Endothelial cell of umbilical vein (primary cell): ENCODE data around the gene FIGNL2. TPM values are rescaled to one million over a fixed set of nuclear protein-coding genes. Genes with fewer than 3 reads are reported as not detected.

Source experiments
- BruUV-seq: library from RNA; stranded (reverse); fragments of 400-500 nt; replicated peaks from 2 replicates; lab custom pipeline; 2021; lab: Mats Ljungman, UMichigan
- CTCF ChIA-PET: fragments of 300-600, 350-600 bp; sonication (Branson Sonifier 250); formaldehyde crosslinking; loops from one replicate; lab custom pipeline; 2021; ENCODE audit warnings: antibody characterized with exemption, inconsistent platforms; lab: Charles Lee
- POLR2A ChIA-PET: fragments of 300-600, 350-600 bp; sonication (Branson Sonifier 250); formaldehyde crosslinking; loops from one replicate; lab custom pipeline; 2021; ENCODE audit warnings: antibody characterized with exemption, inconsistent platforms; lab: Charles Lee
- DNase-seq: peaks from one replicate; pipeline ENCODE4 v3.0.0-alpha.2; 2011; ENCODE audit warnings: low read depth, low spot score
- FAIRE-seq: peaks from 2 replicates; lab custom pipeline; 2011; peaks lifted over from hg19 to GRCh38; lab: Jason Lieb, UNC
- H2AFZ ChIP-seq: 2 replicates; pipeline ENCODE4 v1.6.0; 2012; ENCODE audit warnings: low read depth, low read length, control low read depth, inconsistent platforms
- H3K27ac ChIP-seq: 2 replicates; pipeline ENCODE4 v1.5.1; 2011; ENCODE audit warnings: low read depth, mild to moderate bottlenecking, control low read depth, low read length, moderate library complexity; ENCODE audit not compliant: insufficient read depth
- H3K27me3 ChIP-seq, 2 experiments: 2 replicates each; pipeline versions ENCODE4 v1.6.0 to v1.6.1; 2011; ENCODE audit warnings: low read length in 2 of 2, mixed read lengths in 1 of 2; ENCODE audit not compliant: control insufficient read depth in 2 of 2, insufficient read depth in 2 of 2
- H3K36me3 ChIP-seq, 2 experiments: 2 replicates in 1 of 2; 3 replicates in 1 of 2; pipeline ENCODE4 v1.5.1; 2011; ENCODE audit warnings: low read length in 2 of 2, mild to moderate bottlenecking in 1 of 2, moderate library complexity in 1 of 2; ENCODE audit not compliant: control insufficient read depth in 2 of 2, insufficient read depth in 2 of 2; ENCODE audit errors: extremely low read depth in 1 of 2
- H3K4me1 ChIP-seq: 3 replicates; pipeline ENCODE4 v1.5.1; 2011; ENCODE audit warnings: mild to moderate bottlenecking, low read length; ENCODE audit not compliant: control insufficient read depth, insufficient read depth; ENCODE audit errors: extremely low read depth
- H3K4me2 ChIP-seq: 2 replicates; pipeline ENCODE4 v1.6.1; 2011; ENCODE audit warnings: low read length, control low read depth, mixed read lengths; ENCODE audit not compliant: insufficient read depth
- H3K4me3 ChIP-seq, 3 experiments: fragments of 200-600 bp in 1 of 3; sonication (generic), shearing (Covaris generic) in 1 of 3; replicated peaks in 1 of 3; 2 replicates each; pipeline ENCODE4 v1.5.1; 2011 to 2016; ENCODE audit warnings: control low read depth in 3 of 3, low read length in 3 of 3, mild to moderate bottlenecking in 2 of 3, inconsistent platforms in 1 of 3, low read depth in 1 of 3, moderate library complexity in 1 of 3; ENCODE audit not compliant: insufficient read depth in 1 of 3
- H3K79me2 ChIP-seq: 2 replicates; pipeline ENCODE4 v1.6.0; 2012; ENCODE audit warnings: low read length, inconsistent platforms; ENCODE audit not compliant: control insufficient read depth, insufficient read depth
- H3K9ac ChIP-seq: replicated peaks from 2 replicates; pipeline ENCODE3; 2011; ENCODE audit warnings: low read length, control low read depth; ENCODE audit not compliant: insufficient read depth; ENCODE audit errors: extremely low read depth
- H3K9me1 ChIP-seq: replicated peaks from 3 replicates; pipeline ENCODE4 v1.6.0; 2011; ENCODE audit warnings: mild to moderate bottlenecking, low read length; ENCODE audit not compliant: control insufficient read depth, insufficient read depth; ENCODE audit errors: extremely low read depth
- H3K9me3 ChIP-seq: replicated peaks from 2 replicates; pipeline ENCODE4 v1.5.1; 2012; ENCODE audit warnings: low read length, inconsistent platforms; ENCODE audit not compliant: control insufficient read depth, insufficient read depth
- H4K20me1 ChIP-seq: replicated peaks from 2 replicates; pipeline ENCODE3; 2011; ENCODE audit warnings: mild to moderate bottlenecking, low read length; ENCODE audit not compliant: control insufficient read depth, insufficient read depth; ENCODE audit errors: extremely low read depth
- CTCF ChIP-seq, 2 donors: IDR thresholded peaks; 1 replicate in 1 of 2; 2 replicates in 1 of 2; pipeline ENCODE4 v1.5.1; 2011; ENCODE audit warnings: low read length in 2 of 2, mild to moderate bottlenecking in 2 of 2, moderate library complexity in 2 of 2, control low read depth in 1 of 2, inconsistent platforms in 1 of 2, low read depth in 1 of 2; ENCODE audit not compliant: insufficient read depth in 1 of 2; ENCODE audit errors: extremely low read depth in 1 of 2
- EZH2 ChIP-seq: IDR thresholded peaks from 2 replicates; pipeline ENCODE4 v1.6.1; 2012; ENCODE audit warnings: borderline replicate concordance, low read depth, mild to moderate bottlenecking, moderate library complexity, low read length, inconsistent platforms; ENCODE audit not compliant: severe bottlenecking
- FOS ChIP-seq: IDR thresholded peaks from 2 replicates; pipeline ENCODE4 v1.6.1; 2011; ENCODE audit warnings: mild to moderate bottlenecking, low read length, moderate library complexity, borderline replicate concordance; ENCODE audit not compliant: insufficient read depth
- GATA2 ChIP-seq: IDR thresholded peaks from 2 replicates; pipeline ENCODE4 v1.7.0; 2011; ENCODE audit warnings: low read depth, mild to moderate bottlenecking, moderate library complexity, mixed read lengths, low read length; ENCODE audit not compliant: insufficient read length, insufficient read depth
- JUN ChIP-seq: IDR thresholded peaks from 2 replicates; pipeline ENCODE4 v1.6.1; 2011; ENCODE audit warnings: borderline replicate concordance, low read depth; ENCODE audit not compliant: insufficient read length, insufficient read depth
- MAX ChIP-seq: IDR thresholded peaks from 2 replicates; pipeline ENCODE4 v1.6.1; 2011; ENCODE audit not compliant: insufficient read depth, insufficient read length
- POLR2A ChIP-seq: IDR thresholded peaks from 2 replicates; pipeline ENCODE4 v1.6.1; 2012; ENCODE audit warnings: low read depth, mild to moderate bottlenecking, control low read depth, low read length
- POLR2AphosphoS5 ChIP-seq: IDR thresholded peaks from 2 replicates; pipeline ENCODE4 v1.6.1; 2012; ENCODE audit warnings: low read depth, mild to moderate bottlenecking, control low read depth, low read length, moderate library complexity; ENCODE audit not compliant: insufficient read depth
- dilution Hi-C: fragments of 300-500 bp; cut with MboI; formaldehyde crosslinking; loops from one replicate; pipeline ENCODE4 v1.15.0; 2019; ENCODE audit warnings: low sequenced_read_pairs; ENCODE audit not compliant: extremely low pct_ligation_motif_present
- intact Hi-C: fragments of 100-400 bp; cut with micrococcal nuclease; formaldehyde crosslinking; loops from one replicate; pipeline ENCODE4 v1.10.0; 2022
- polyA plus RNA-seq, 4 experiments: library from polyadenylated mRNA; depleted of rRNA in 3 of 4; stranded (reverse) in 3 of 4; unstranded in 1 of 4; fragments of >200 nt; gene quantifications; 2 replicates each; pipeline versions ENCODE4 v1.2.1 to v1.2.3, GENCODE V29; 2011 to 2012; ENCODE audit warnings: missing spikeins in 1 of 4
- total RNA-seq: library from RNA; stranded (reverse); gene quantifications from 2 replicates; pipeline ENCODE4 v1.2.3, GENCODE V29; 2021

Gene FIGNL2
- total and polyA plus RNA-seq, 2 donors (not counting 3 experiments of a cell fraction or from before 2014, with no cell fraction given): 1.4 to 2.4 TPM

- H3K27ac ChIP-seq: no peak overlapping the region
- H2AFZ ChIP-seq: no peak overlapping the region
- POLR2A ChIA-PET: no interaction called here
- H3K79me2 ChIP-seq: no peaks in the 10 kb centered on the region
- TF ChIP-seq JUN (no peak), FOS (no peak), EZH2 (no peak), GATA2 (no peak), POLR2A (no peak)
- BruUV-seq: no TSS peak
- CTCF ChIA-PET: no interaction called here
- no peak overlapping the region for H3K9ac ChIP-seq
- H3K4me2 ChIP-seq: no peak overlapping the region
- intact Hi-C loops (no loop called here), dilution Hi-C loops (no loop called here)
- FAIRE-seq (no peak), DNase-seq (no peak)
- H4K20me1 ChIP-seq: no peaks in the 10 kb centered on the region
- no peaks in the 10 kb centered on the region for H3K36me3 ChIP-seq
- peaks cover 4 to 15% of the 10 kb centered on the region in 2 experiments for H3K27me3 ChIP-seq
- H3K9me1 ChIP-seq: no peaks in the 10 kb centered on the region
- H3K9me3 ChIP-seq: no peaks in the 10 kb centered on the region
- H3K4me1 ChIP-seq: no peaks in the 10 kb centered on the region
- H3K4me3 ChIP-seq: no peak overlapping the region
Observed at GRCh38 chr12:51844854-51845253, 3.7 kb downstream of the FIGNL2 start.

GRCh38 chr12:51841727-51842126 lies 6.8 kb downstream of the FIGNL2 start:
- CTCF ChIA-PET: no interaction called here
- intact Hi-C loops: no loop called here
- FAIRE-seq: no peak

More at GRCh38 chr12:51841727-51842126, 6.8 kb downstream of the FIGNL2 start:
- POLR2A ChIA-PET: no interaction called here
- Histone ChIP-seq H2AFZ (no peak overlapping the region), H3K36me3 (no peaks in the 10 kb centered on the region), H3K4me2 (no peak overlapping the region), H3K79me2 (no peaks in the 10 kb centered on the region), H3K27me3 (peaks cover 4 to 24% of the 10 kb centered on the region in 2 experiments), H3K9me3 (no peaks in the 10 kb centered on the region), H3K4me1 (no peaks in the 10 kb centered on the region), H3K9ac (no peak overlapping the region), H3K4me3 (no peak overlapping the region), H3K9me1 (no peaks in the 10 kb centered on the region), H3K27ac (no peak overlapping the region), H4K20me1 (no peaks in the 10 kb centered on the region)
- no peak for DNase-seq
- TF ChIP-seq JUN (no peak), CTCF (IDR thresholded peaks at IDR 0.05; ENCODE audit: extremely low read depth in 1 of 2, insufficient read depth in 1 of 2, low read depth in 1 of 2, low read length in 2 of 2) (no peak), EZH2 (no peak), POLR2AphosphoS5 (no peak), MAX (no peak), FOS (no peak)
- BruUV-seq: no TSS peak
- dilution Hi-C loops: no loop called here
